H1 (cell line): Measurements from ENCODE around the gene GPC1. TPM values are rescaled to one million over a fixed set of nuclear protein-coding genes. Genes with fewer than 3 reads are reported as not detected.

Experiments
- CTCF ChIP-seq, 3 experiments: IDR thresholded peaks; 1 replicate in 2 of 3; 2 replicates in 1 of 3; pipeline versions ENCODE4 v1.5.1 to v1.6.1; 2011; ENCODE audit warnings: low read length in 3 of 3, mild to moderate bottlenecking in 3 of 3, inconsistent platforms in 2 of 3, low read depth in 1 of 3, moderate library complexity in 1 of 3; ENCODE audit not compliant: insufficient read depth in 1 of 3; ENCODE audit errors: control extremely low read depth in 1 of 3
- E2F6 ChIP-seq: IDR thresholded peaks from 2 replicates; pipeline ENCODE4 v1.6.1; 2012; ENCODE audit warnings: inconsistent platforms
- polyA plus RNA-seq, 7 experiments: library from polyadenylated mRNA; depleted of rRNA in 3 of 7; stranded (reverse) in 5 of 7; unstranded in 2 of 7; fragments of >200 nt in 5 of 7; fragments of 200-250 nt in 2 of 7; gene quantifications; 1 replicate in 5 of 7; 2 replicates in 1 of 7; 4 replicates in 1 of 7; pipeline versions ENCODE4 v1.2.1 to v1.2.3, GENCODE V29; 2011 to 2013; ENCODE audit warnings: missing spikeins in 2 of 7, mixed read lengths in 2 of 7
- total RNA-seq: library from RNA; stranded (reverse); fragmentation: NEBNext Ultra II Directional; extraction: Animal tissue kit (Norgen Biotek cat#: 25700); gene quantifications from 2 replicates; pipeline ENCODE4 v1.2.1, GENCODE V29; 2021

Gene GPC1
- total and polyA plus RNA-seq, 2 of the 8 experiments (the other 6 are each of a cell fraction or from before 2014, with no cell fraction given), result 21.9 to 28.3 TPM

GRCh38 chr2:240431271-240431660 is 4.2 kb upstream of the GPC1 start (continued):
- TF ChIP-seq E2F6, result no peak
- no peak for TF ChIP-seq CTCF (IDR thresholded peaks at IDR 0.05; ENCODE audit: control extremely low read depth in 1 of 3, insufficient read depth in 1 of 3, low read depth in 1 of 3, low read length in 3 of 3)
